Chondrocyte (in vitro differentiated cells): Measurements from ENCODE around the gene MSLN. TPM values are rescaled to one million over a fixed set of nuclear protein-coding genes. Genes with fewer than 3 reads are reported as not detected.

ENCODE experiments used
- DNase-seq: peaks from one replicate; pipeline ENCODE4 v3.0.0; 2021; ENCODE audit warnings: mixed read lengths, low spot score
- H3K27ac Mint-ChIP-seq: one replicate; pipeline ENCODE4 v1.8.0; 2021; ENCODE audit warnings: mild to moderate bottlenecking, moderate library complexity, mixed read lengths; ENCODE audit not compliant: unreplicated experiment
- H3K27me3 Mint-ChIP-seq: 2 replicates; pipeline ENCODE4 v1.8.0; 2021; ENCODE audit warnings: low read depth, mixed read lengths
- H3K36me3 Mint-ChIP-seq: 2 replicates; pipeline ENCODE4 v1.8.0; 2021; ENCODE audit warnings: low read depth, mixed read lengths
- H3K4me1 Mint-ChIP-seq: 2 replicates; pipeline ENCODE4 v1.8.0; 2021; ENCODE audit warnings: low read depth, mild to moderate bottlenecking, mixed read lengths
- H3K4me3 Mint-ChIP-seq: one replicate; pipeline ENCODE4 v1.8.0; 2021; ENCODE audit warnings: mild to moderate bottlenecking, moderate library complexity, mixed read lengths; ENCODE audit not compliant: unreplicated experiment
- H3K9me3 Mint-ChIP-seq: 2 replicates; pipeline ENCODE4 v1.8.0; 2021; ENCODE audit warnings: low read depth, mixed read lengths
- CTCF ChIP-seq: fragments of 200-600 bp; sonication (generic); IDR thresholded peaks from 2 replicates; pipeline ENCODE4 v1.5.0; 2021; ENCODE audit warnings: antibody characterized with exemption, mild to moderate bottlenecking, moderate library complexity
- total RNA-seq: library from RNA; stranded (reverse); gene quantifications from 3 replicates; pipeline ENCODE4 v1.2.1, GENCODE V29; 2021

MSLN gene
- total RNA-seq, 1 donor from 2014 or later: not detected

- TF ChIP-seq CTCF: no peak
- Mint-ChIP-seq H3K9me3 (no peaks in the 10 kb centered on the region), H3K4me3 (no peak overlapping the region), H3K36me3 (peaks cover 8% of the 10 kb centered on the region), H3K4me1 (peaks cover 13% of the 10 kb centered on the region), H3K27me3 (no peaks in the 10 kb centered on the region), H3K27ac (no peak overlapping the region)
- peak; percentile 72 for DNase-seq
These were observed 25.3 kb upstream of the MSLN start for GRCh38 chr16:734981-735881.

- Mint-ChIP-seq H3K27me3 (no peaks in the 10 kb centered on the region), H3K9me3 (no peaks in the 10 kb centered on the region), H3K4me3 (no peak overlapping the region), H3K4me1 (peaks cover 13% of the 10 kb centered on the region), H3K36me3 (peaks cover 8% of the 10 kb centered on the region), H3K27ac (no peak overlapping the region)
- DNase-seq: no peak
- no peak for TF ChIP-seq CTCF
These were observed 24.5 kb upstream of the MSLN start for GRCh38 chr16:735982-736453.

GRCh38 chr16:736936-737481 lies 23.5 kb upstream of the MSLN start:
- no peak overlapping the region for H3K27ac Mint-ChIP-seq
- H3K36me3 Mint-ChIP-seq: peaks cover 8% of the 10 kb centered on the region
- peaks cover 13% of the 10 kb centered on the region for H3K4me1 Mint-ChIP-seq
- H3K4me3 Mint-ChIP-seq: no peak overlapping the region
- TF ChIP-seq CTCF: no peak
- no peaks in the 10 kb centered on the region for H3K9me3 Mint-ChIP-seq
- peak; percentile 76 for DNase-seq
- H3K27me3 Mint-ChIP-seq: no peaks in the 10 kb centered on the region

GRCh38 chr16:739560-740458 lies 20.7 kb upstream of the MSLN start:
- Mint-ChIP-seq H3K36me3 (peaks cover 8% of the 10 kb centered on the region), H3K27ac (peak overlapping the region; percentile 41), H3K27me3 (no peaks in the 10 kb centered on the region), H3K4me3 (peak overlapping the region; percentile 75), H3K9me3 (no peaks in the 10 kb centered on the region), H3K4me1 (peaks cover 13% of the 10 kb centered on the region)
- no peak for TF ChIP-seq CTCF
- DNase-seq: no peak

GRCh38 chr16:740459-740763 lies 20.1 kb upstream of the MSLN start:
- DNase-seq: no peak
- Mint-ChIP-seq H3K4me3 (peak overlapping the region; percentile 75), H3K36me3 (peaks cover 5% of the 10 kb centered on the region), H3K27ac (no peak overlapping the region), H3K27me3 (no peaks in the 10 kb centered on the region), H3K4me1 (peaks cover 13% of the 10 kb centered on the region), H3K9me3 (no peaks in the 10 kb centered on the region)
- no peak for TF ChIP-seq CTCF
